Neural cell (in vitro differentiated cells): ENCODE data around the gene SYCN.
"Not testable (repeated sequence)": the region's sequence is repeated elsewhere in the genome, so short reads cannot be mapped to it uniquely, and the experiment has no call there.

Source experiments
- RAD21 ChIP-seq: fragments of 450-650 bp; conservative IDR thresholded peaks from 2 replicates; pipeline ENCODE4 v1.6.1; 2014; ENCODE audit warnings: antibody characterized with exemption, mild to moderate bottlenecking, moderate library complexity
- TF ChIP-seq, protein P1 (sequence below): fragments of 450-650 bp; IDR thresholded peaks from 2 replicates; pipeline ENCODE4 v1.5.1; 2014; ENCODE audit warnings: antibody characterized with exemption, mild to moderate bottlenecking, moderate library complexity; ENCODE audit not compliant: poor library complexity, severe bottlenecking

DNA sequence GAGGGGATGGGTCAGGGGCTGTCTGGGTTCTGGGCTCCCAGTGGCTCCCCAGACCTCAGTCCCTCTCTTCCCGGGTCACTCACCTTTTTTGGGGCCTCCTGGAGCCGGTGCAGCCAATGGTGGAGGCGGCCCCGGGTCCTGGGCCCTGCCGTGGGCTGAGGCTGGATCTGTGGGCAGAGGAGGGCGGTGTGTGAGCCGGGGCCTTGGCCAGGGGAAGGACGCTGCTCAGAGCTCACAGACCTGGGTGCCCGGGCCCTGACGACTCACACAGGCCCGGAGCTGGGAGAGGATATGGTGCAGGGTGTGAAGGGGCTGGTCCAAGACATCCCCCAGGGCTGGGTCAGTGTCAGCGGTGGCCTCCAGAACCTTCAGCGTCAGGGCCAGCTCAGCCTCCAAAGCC is 39.7 kb upstream of the SYCN start:
- TF ChIP-seq, protein P1, sequence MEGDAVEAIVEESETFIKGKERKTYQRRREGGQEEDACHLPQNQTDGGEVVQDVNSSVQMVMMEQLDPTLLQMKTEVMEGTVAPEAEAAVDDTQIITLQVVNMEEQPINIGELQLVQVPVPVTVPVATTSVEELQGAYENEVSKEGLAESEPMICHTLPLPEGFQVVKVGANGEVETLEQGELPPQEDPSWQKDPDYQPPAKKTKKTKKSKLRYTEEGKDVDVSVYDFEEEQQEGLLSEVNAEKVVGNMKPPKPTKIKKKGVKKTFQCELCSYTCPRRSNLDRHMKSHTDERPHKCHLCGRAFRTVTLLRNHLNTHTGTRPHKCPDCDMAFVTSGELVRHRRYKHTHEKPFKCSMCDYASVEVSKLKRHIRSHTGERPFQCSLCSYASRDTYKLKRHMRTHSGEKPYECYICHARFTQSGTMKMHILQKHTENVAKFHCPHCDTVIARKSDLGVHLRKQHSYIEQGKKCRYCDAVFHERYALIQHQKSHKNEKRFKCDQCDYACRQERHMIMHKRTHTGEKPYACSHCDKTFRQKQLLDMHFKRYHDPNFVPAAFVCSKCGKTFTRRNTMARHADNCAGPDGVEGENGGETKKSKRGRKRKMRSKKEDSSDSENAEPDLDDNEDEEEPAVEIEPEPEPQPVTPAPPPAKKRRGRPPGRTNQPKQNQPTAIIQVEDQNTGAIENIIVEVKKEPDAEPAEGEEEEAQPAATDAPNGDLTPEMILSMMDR = not testable (repeated sequence)
- not testable (repeated sequence) for TF ChIP-seq RAD21
